ENCODE data around the gene RAI14. TPM values are rescaled to one million over a fixed set of nuclear protein-coding genes. Genes with fewer than 3 reads are reported as not detected.

Gene RAI14
- total RNA-seq, 4 donors from 2014 or later = 24.2 to 40.1 (median 28.0) TPM

GRCh38 chr5:34742061-34742460 lies 85.9 kb downstream of the RAI14 start:
- no peak overlapping the region for H3K4me3 ChIP-seq
- DNase-seq (ENCODE audit: low spot score in 2 of 2) = no peak
- H3K27me3 ChIP-seq = no peaks in the 10 kb centered on the region
- no peak overlapping the region for H3K27ac ChIP-seq
- 73% methylated on average over 11 of the region's 11 CpGs for WGBS
- H3K4me1 ChIP-seq = peaks cover 23% of the 10 kb centered on the region
- TF ChIP-seq EP300 (IDR thresholded peaks at IDR 0.05) = no peak
- TF ChIP-seq POLR2AphosphoS5 (IDR thresholded peaks at IDR 0.05) = no peak
- TF ChIP-seq CTCF (IDR thresholded peaks at IDR 0.05) = no peak
- no peak for TF ChIP-seq POLR2A (IDR thresholded peaks at IDR 0.05)
- H3K9me3 ChIP-seq = no peaks in the 10 kb centered on the region
- H3K36me3 ChIP-seq = no peaks in the 10 kb centered on the region

DNA sequence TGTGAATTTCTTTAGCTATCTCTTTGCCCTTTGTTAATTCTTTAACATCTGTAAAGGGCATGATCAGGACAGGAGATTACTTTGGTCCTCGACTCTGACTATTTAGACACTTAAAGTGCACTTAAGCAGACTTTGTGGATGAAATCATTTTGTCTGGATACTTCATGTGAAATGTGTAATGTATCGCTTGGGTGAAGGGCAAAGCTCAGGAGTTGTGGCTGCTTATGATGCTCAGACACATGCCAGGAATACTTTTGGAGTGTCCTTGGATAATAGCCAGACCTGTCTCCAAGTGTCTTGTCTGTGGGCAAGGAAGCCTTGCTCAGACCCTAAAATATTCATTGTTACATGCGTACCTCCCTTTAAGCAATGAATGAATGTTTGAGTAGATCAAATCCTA lies 87.8 kb downstream of the RAI14 start:
- no peak for TF ChIP-seq POLR2AphosphoS5 (IDR thresholded peaks at IDR 0.05)
- no peak for TF ChIP-seq CTCF (IDR thresholded peaks at IDR 0.05)
- no peak for TF ChIP-seq EP300 (IDR thresholded peaks at IDR 0.05)
- TF ChIP-seq POLR2A (IDR thresholded peaks at IDR 0.05) = no peak
- Histone ChIP-seq H3K27ac (no peak overlapping the region), H3K4me3 (no peak overlapping the region), H3K27me3 (no peaks in the 10 kb centered on the region), H3K4me1 (peaks cover 14% of the 10 kb centered on the region), H3K9me3 (no peaks in the 10 kb centered on the region), H3K36me3 (no peaks in the 10 kb centered on the region)
- DNase-seq (ENCODE audit: low spot score in 2 of 2) = no peak
- WGBS = 74% methylated on average over 3 of the region's 3 CpGs

DNA sequence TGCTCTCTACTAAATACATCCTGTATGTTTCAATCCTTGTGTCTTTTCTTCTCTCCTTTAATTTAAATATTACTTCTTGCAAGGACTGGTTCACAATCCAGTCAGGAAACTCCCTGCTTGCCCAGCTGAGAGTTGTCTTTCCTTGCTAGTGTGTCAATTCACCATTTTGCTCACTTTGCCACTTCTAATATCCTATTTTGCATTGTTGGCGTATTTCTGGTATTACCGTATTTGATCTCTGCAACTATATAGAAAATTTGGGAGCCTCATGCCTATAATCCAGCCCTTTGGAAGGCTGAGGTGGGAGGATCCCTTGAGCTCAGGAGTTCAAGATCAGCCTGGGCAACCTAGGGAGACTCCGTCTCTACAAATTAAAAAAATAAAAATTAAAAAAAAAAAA lies 92.3 kb downstream of the RAI14 start:
- no peak for TF ChIP-seq POLR2AphosphoS5 (IDR thresholded peaks at IDR 0.05)
- TF ChIP-seq CTCF (IDR thresholded peaks at IDR 0.05) = no peak
- no peak for TF ChIP-seq POLR2A (IDR thresholded peaks at IDR 0.05)
- no peak for TF ChIP-seq EP300 (IDR thresholded peaks at IDR 0.05)
- WGBS = 84% methylated on average over 3 of the region's 3 CpGs
- peaks cover 7% of the 10 kb centered on the region for H3K4me1 ChIP-seq
- no peaks in the 10 kb centered on the region for H3K9me3 ChIP-seq
- H3K27me3 ChIP-seq = no peaks in the 10 kb centered on the region
- no peak overlapping the region for H3K27ac ChIP-seq
- DNase-seq (ENCODE audit: low spot score in 2 of 2) = no peak
- no peaks in the 10 kb centered on the region for H3K36me3 ChIP-seq
- H3K4me3 ChIP-seq = no peak overlapping the region

- no peaks in the 10 kb centered on the region for H3K9me3 ChIP-seq
- WGBS = 72% methylated on average over 6 of the region's 6 CpGs
- no peak overlapping the region for H3K4me3 ChIP-seq
- TF ChIP-seq POLR2AphosphoS5 (IDR thresholded peaks at IDR 0.05) = no peak
- no peak for TF ChIP-seq POLR2A (IDR thresholded peaks at IDR 0.05)
- no peak for TF ChIP-seq EP300 (IDR thresholded peaks at IDR 0.05)
- no peak for TF ChIP-seq CTCF (IDR thresholded peaks at IDR 0.05)
- DNase-seq (ENCODE audit: low spot score in 2 of 2) = no peak
- peaks cover 7% of the 10 kb centered on the region for H3K4me1 ChIP-seq
- no peaks in the 10 kb centered on the region for H3K27me3 ChIP-seq
- H3K27ac ChIP-seq = no peak overlapping the region
- H3K36me3 ChIP-seq = no peaks in the 10 kb centered on the region
Measured at GRCh38 chr5:34749431-34749873, 93.3 kb downstream of the RAI14 start.

- no peak for DNase-seq (ENCODE audit: low spot score in 2 of 2)
- no peak overlapping the region for H3K4me3 ChIP-seq
- H3K36me3 ChIP-seq = no peaks in the 10 kb centered on the region
- no peak for TF ChIP-seq CTCF (IDR thresholded peaks at IDR 0.05)
- no peak overlapping the region for H3K27ac ChIP-seq
- WGBS = 92% methylated on average over 8 of the region's 8 CpGs
- H3K27me3 ChIP-seq = no peaks in the 10 kb centered on the region
- H3K9me3 ChIP-seq = no peaks in the 10 kb centered on the region
- H3K4me1 ChIP-seq = peaks cover 7% of the 10 kb centered on the region
Measured at GRCh38 chr5:34750206-34750605, 94.1 kb downstream of the RAI14 start.
